ENCODE results near the gene TGFBI. TPM values are rescaled to one million over a fixed set of nuclear protein-coding genes. Genes with fewer than 3 reads are reported as not detected.

The TGFBI gene
- total RNA-seq, 1 donor from 2014 or later, result 9.5 TPM

DNA sequence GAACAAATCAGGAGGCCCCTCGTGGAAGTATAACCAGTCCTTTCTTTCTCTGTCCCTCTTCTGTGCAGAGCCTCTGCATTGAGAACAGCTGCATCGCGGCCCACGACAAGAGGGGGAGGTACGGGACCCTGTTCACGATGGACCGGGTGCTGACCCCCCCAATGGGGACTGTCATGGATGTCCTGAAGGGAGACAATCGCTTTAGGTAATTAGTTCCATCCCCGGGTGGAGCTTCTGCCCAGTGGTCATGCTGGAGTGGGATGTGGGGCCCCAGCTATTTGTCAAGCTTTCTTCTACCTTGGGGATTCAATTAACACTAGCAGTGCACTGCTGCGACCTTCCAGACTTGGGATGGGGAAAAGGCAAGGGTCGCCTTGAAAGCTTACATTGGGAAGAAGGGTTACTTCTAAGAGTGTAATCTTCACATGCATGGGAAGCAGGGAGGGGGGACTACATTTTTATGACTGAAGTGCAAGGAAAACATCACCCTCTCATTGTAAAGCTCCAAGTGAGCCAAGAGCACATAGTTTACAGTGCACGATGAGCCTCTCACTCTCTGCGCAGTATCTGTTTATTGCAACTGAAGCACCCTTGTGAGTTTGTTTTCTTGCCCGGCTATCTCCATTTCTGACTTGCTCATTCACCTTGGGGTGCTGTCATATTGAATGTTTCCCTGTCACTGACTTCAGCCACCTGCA is 27.0 kb downstream of the TGFBI start:
- no peak for DNase-seq (ENCODE audit: low spot score)
- Histone ChIP-seq H3K9ac (no peak overlapping the region), H3K27ac (no peak overlapping the region), H3K4me2 (no peak overlapping the region), H3K4me3 (no peak overlapping the region), H3K36me3 (no peaks in the 10 kb centered on the region), H3K27me3 (no peaks in the 10 kb centered on the region), H3F3A (ENCODE audit: low read depth) (no peaks in the 10 kb centered on the region), H3K79me2 (ENCODE audit: low read depth) (no peaks in the 10 kb centered on the region), H3K9me3 (ENCODE audit: low read depth) (no peaks in the 10 kb centered on the region), H2AFZ (replicated peaks) (no peak overlapping the region), H4K20me1 (ENCODE audit: low read depth) (no peaks in the 10 kb centered on the region), H3K4me1 (peaks cover 11% of the 10 kb centered on the region)
- H3K4me1 Mint-ChIP-seq, result peaks cover 38% of the 10 kb centered on the region
- H3K36me3 Mint-ChIP-seq, result no peaks in the 10 kb centered on the region
- TF ChIP-seq, protein P1, sequence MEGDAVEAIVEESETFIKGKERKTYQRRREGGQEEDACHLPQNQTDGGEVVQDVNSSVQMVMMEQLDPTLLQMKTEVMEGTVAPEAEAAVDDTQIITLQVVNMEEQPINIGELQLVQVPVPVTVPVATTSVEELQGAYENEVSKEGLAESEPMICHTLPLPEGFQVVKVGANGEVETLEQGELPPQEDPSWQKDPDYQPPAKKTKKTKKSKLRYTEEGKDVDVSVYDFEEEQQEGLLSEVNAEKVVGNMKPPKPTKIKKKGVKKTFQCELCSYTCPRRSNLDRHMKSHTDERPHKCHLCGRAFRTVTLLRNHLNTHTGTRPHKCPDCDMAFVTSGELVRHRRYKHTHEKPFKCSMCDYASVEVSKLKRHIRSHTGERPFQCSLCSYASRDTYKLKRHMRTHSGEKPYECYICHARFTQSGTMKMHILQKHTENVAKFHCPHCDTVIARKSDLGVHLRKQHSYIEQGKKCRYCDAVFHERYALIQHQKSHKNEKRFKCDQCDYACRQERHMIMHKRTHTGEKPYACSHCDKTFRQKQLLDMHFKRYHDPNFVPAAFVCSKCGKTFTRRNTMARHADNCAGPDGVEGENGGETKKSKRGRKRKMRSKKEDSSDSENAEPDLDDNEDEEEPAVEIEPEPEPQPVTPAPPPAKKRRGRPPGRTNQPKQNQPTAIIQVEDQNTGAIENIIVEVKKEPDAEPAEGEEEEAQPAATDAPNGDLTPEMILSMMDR (IDR thresholded peaks at IDR 0.05), result no peak
- no peak for TF ChIP-seq EZH2 (IDR thresholded peaks at IDR 0.05)
- TF ChIP-seq EZH2phosphoT487 (IDR thresholded peaks at IDR 0.05), result no peak
- no peak overlapping the region for H3K27ac Mint-ChIP-seq
- peaks cover 9% of the 10 kb centered on the region for H3K27me3 Mint-ChIP-seq (ENCODE audit: insufficient read depth, low read depth)
- H3K9me3 Mint-ChIP-seq, result no peaks in the 10 kb centered on the region
- no peak overlapping the region for H3K4me3 Mint-ChIP-seq

DNA sequence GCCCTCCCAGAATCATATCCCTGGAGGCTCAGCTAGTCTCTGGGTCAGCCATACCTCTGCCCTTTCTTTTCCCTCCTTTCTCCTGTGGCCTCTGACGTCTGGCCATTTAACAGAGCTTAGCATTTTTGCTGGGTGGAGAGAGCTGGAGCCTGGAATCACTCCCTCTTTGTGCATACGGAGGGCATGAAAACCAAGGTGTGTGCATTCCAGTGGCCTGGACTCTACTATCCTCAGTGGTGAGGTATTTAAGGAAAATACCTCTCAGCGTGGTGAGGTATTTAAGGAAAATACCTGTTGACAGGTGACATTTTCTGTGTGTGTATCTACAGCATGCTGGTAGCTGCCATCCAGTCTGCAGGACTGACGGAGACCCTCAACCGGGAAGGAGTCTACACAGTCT is 27.5 kb downstream of the TGFBI start:
- Histone ChIP-seq H3K4me2 (no peak overlapping the region), H3K4me3 (no peak overlapping the region), H4K20me1 (ENCODE audit: low read depth) (no peaks in the 10 kb centered on the region), H3K79me2 (ENCODE audit: low read depth) (no peaks in the 10 kb centered on the region), H3F3A (ENCODE audit: low read depth) (no peaks in the 10 kb centered on the region), H3K36me3 (no peaks in the 10 kb centered on the region), H3K4me1 (peaks cover 11% of the 10 kb centered on the region), H3K9me3 (ENCODE audit: low read depth) (no peaks in the 10 kb centered on the region), H2AFZ (replicated peaks) (no peak overlapping the region), H3K9ac (no peak overlapping the region), H3K27ac (no peak overlapping the region), H3K27me3 (no peaks in the 10 kb centered on the region)
- Mint-ChIP-seq H3K4me3 (no peak overlapping the region), H3K4me1 (peaks cover 38% of the 10 kb centered on the region), H3K36me3 (no peaks in the 10 kb centered on the region), H3K27me3 (ENCODE audit: insufficient read depth, low read depth) (peaks cover 9% of the 10 kb centered on the region), H3K9me3 (no peaks in the 10 kb centered on the region), H3K27ac (no peak overlapping the region)
- TF ChIP-seq, protein P1 (IDR thresholded peaks at IDR 0.05), result no peak
- no peak for TF ChIP-seq EZH2 (IDR thresholded peaks at IDR 0.05)
- TF ChIP-seq EZH2phosphoT487 (IDR thresholded peaks at IDR 0.05), result no peak
- no peak for DNase-seq (ENCODE audit: low spot score)

DNA sequence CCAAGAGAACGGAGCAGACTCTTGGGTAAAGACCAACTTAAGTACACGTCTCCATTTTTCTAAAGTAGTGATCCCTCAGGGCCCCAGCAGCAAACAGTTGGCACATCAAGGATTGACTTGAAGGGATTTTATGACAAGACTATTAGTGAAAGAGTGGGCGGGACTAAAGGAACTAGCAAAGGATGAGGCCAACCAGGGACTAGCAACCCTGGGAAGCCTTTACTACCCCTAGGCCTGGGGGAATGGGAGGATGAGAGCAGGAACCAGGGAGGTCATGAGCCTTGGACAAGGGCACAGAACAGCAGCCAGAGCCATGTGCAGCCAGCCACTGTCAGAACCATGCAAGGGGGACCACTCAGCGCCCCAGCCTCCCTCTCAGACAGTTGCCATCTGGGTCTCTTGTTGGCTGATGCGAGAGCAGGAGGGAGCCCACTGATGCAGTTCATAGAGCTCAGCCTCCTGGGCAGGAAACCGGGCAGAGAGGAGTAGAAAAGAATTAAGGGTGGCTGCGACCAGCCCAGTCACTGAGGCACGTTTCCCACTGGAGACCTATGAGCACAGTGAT is 28.1 kb downstream of the TGFBI start:
- H3K36me3 ChIP-seq, result no peaks in the 10 kb centered on the region
- no peak overlapping the region for H3K4me2 ChIP-seq
- Mint-ChIP-seq H3K4me1 (peaks cover 38% of the 10 kb centered on the region), H3K27me3 (ENCODE audit: insufficient read depth, low read depth) (peaks cover 9% of the 10 kb centered on the region), H3K36me3 (no peaks in the 10 kb centered on the region), H3K27ac (no peak overlapping the region), H3K9me3 (no peaks in the 10 kb centered on the region), H3K4me3 (no peak overlapping the region)
- H3K27me3 ChIP-seq, result no peaks in the 10 kb centered on the region
- H3K79me2 ChIP-seq (ENCODE audit: low read depth), result no peaks in the 10 kb centered on the region
- DNase-seq (ENCODE audit: low spot score), result no peak
- H3K27ac ChIP-seq, result no peak overlapping the region
- H3K9me3 ChIP-seq (ENCODE audit: low read depth), result no peaks in the 10 kb centered on the region
- no peak overlapping the region for H2AFZ ChIP-seq (replicated peaks)
- H3K4me3 ChIP-seq, result no peak overlapping the region
- TF ChIP-seq, protein P1 (IDR thresholded peaks at IDR 0.05), result no peak
- no peak for TF ChIP-seq EZH2 (IDR thresholded peaks at IDR 0.05)
- TF ChIP-seq EZH2phosphoT487 (IDR thresholded peaks at IDR 0.05), result no peak
- H3F3A ChIP-seq (ENCODE audit: low read depth), result no peaks in the 10 kb centered on the region
- H4K20me1 ChIP-seq (ENCODE audit: low read depth), result no peaks in the 10 kb centered on the region
- no peak overlapping the region for H3K9ac ChIP-seq
- peaks cover 11% of the 10 kb centered on the region for H3K4me1 ChIP-seq
